ENCODE results near the gene WDR31.
A peak's percentile ranks its signal among the peaks of the same experiment; 100 is the strongest.

The WDR31 gene

DNA sequence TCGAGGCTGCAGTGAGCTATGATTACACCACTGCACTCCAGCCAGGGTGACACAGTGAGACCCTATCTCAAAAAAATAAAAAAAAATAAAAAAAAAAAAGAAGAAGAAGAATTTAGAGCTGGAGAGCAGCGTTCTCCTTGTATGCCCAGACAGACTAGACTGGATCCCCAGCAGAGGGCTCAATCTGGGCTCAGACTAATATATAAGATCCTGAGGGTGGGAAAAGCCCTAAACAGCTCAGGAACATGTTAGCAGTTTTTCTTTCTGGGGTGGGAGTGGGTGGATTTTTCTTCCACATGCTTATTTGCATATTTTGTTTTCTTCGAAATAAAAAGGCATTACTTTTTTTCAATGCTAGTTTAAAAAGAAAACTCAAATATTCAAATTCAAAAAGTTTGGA is 8.4 kb upstream of the WDR31 start:
- H3K4me3 ChIP-seq (replicated peaks in 1 of 2; ENCODE audit: low read depth in 2 of 2, low read length in 2 of 2): no peak overlapping the region
- no peak for TF ChIP-seq CTCF (IDR thresholded peaks at IDR 0.05; ENCODE audit: low read depth, low read length)
- DNase-seq (ENCODE audit: low read depth in 2 of 2): no peak

DNA sequence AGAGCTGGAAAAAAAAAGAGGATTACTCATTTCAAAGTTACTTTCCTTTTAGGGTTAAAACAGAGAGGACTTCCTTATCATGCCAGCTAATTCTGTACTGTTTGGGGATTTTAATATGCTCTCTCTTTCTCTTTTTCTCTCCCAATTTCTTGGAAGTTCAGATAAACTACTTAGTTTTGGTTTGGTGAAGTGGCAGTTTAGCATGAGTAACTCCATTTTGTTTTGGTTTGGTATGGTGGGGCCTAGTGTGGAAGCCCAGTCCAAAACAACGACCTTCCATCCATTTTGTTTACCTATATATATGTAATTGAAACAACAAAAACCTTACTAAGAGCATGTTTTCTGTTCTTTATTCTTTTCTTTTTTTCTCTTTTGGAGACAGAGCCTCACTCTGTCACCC is 5.6 kb upstream of the WDR31 start:
- DNase-seq (ENCODE audit: low read depth in 2 of 2): no peak
- TF ChIP-seq CTCF (IDR thresholded peaks at IDR 0.05; ENCODE audit: low read depth, low read length): no peak
- no peak overlapping the region for H3K4me3 ChIP-seq (replicated peaks in 1 of 2; ENCODE audit: low read depth in 2 of 2, low read length in 2 of 2)

DNA sequence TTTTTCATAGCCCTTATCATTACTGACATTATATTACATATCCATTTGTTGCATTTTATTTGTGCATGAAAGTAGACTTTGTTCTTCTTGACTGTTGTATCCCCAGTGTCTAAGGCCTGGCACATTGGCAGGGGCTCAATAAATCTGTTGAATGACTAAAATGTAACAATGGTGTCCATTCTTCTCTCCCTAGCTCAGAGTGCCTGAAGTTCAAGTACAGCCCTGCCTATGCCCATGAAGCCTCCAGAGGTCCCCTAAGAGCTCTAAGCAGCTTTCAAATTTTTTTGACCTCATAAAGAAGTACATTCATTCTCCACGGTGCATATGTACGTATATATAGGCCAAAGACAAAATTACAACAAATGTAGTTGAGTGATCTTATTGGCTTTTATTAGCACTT is 5.1 kb upstream of the WDR31 start:
- no peak for DNase-seq (ENCODE audit: low read depth in 2 of 2)
- no peak for TF ChIP-seq CTCF (IDR thresholded peaks at IDR 0.05; ENCODE audit: low read depth, low read length)
- H3K4me3 ChIP-seq (replicated peaks in 1 of 2; ENCODE audit: low read depth in 2 of 2, low read length in 2 of 2): no peak overlapping the region

DNA sequence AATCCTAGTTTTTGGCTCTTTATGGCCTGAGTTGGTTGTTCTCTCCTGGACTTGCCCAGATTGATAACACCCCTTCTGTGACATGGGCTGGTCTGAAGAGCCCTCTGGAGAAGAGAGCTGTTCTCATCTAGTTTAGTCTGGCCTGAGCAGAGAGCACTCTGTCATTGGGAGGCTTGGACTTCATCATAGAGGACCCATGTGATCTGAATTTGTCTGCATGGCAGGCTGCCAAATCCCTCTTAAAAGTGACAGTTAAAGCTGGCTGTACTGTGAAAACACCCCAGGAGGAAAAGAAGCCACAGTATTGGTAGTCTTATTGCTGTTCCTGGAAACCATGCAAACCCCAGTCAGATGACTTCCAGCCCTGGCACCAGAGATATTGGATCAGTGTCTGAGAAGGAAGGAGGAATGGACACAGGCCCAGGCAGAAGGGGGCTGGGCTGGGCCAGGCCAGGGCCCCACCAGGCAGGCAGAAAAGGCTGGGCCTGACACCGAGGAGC is 3.7 kb upstream of the WDR31 start:
- no peak for TF ChIP-seq CTCF (IDR thresholded peaks at IDR 0.05; ENCODE audit: low read depth, low read length)
- H3K4me3 ChIP-seq (replicated peaks in 1 of 2; ENCODE audit: low read depth in 2 of 2, low read length in 2 of 2): no peak overlapping the region
- DNase-seq (ENCODE audit: low read depth in 2 of 2): peak; percentile 25 to 94

GRCh38 chr9:113341712-113342410 is 1.8 kb upstream of the WDR31 start:
- no peak overlapping the region for H3K4me3 ChIP-seq (replicated peaks in 1 of 2; ENCODE audit: low read depth in 2 of 2, low read length in 2 of 2)
- no peak for TF ChIP-seq CTCF (IDR thresholded peaks at IDR 0.05; ENCODE audit: low read depth, low read length)
- DNase-seq (ENCODE audit: low read depth in 2 of 2): no peak

DNA sequence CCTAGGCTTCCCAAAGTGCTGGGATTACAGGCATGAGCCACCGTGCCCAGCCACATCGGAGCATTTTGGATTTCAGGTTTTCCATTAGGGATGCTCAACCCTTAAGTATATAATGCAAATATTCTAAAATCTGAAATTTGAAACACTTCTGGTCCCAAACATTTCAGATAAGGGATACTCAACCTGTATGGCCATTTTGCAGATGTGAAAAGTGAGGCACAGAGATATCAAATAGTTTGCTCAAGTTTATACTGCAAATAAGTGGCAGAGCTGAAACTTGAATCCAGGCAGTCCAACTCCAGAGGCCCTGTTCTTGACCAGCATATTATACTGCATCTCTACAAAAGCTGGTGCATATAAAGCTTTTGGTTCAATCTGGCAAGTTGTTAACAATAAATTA is 2.4 kb downstream of the WDR31 start:
- DNase-seq (ENCODE audit: low read depth in 2 of 2): no peak
- no peak for TF ChIP-seq CTCF (IDR thresholded peaks at IDR 0.05; ENCODE audit: low read depth, low read length)
- no peak overlapping the region for H3K4me3 ChIP-seq (replicated peaks in 1 of 2; ENCODE audit: low read depth in 2 of 2, low read length in 2 of 2)

DNA sequence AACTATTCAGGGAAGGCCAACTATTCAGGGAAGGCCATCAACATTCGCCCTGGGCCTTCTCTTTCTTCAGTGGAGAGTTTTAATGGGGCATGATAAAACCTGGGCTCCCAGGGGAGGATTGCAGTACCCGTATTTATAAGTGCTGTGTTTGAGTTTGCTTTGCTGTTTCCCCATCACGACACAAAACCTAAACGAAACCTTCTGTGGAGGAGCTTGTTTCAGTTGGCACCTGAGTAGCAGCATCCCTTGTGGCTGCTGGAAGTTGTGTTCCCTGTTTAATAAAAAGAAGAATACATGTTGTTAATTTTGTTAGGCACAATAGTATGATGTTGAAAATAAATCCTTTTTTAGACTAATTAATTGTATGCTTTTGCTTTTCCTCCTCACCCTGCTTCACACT is 8.3 kb downstream of the WDR31 start:
- no peak for DNase-seq (ENCODE audit: low read depth in 2 of 2)
- no peak for TF ChIP-seq CTCF (IDR thresholded peaks at IDR 0.05; ENCODE audit: low read depth, low read length)
- H3K4me3 ChIP-seq (replicated peaks in 1 of 2; ENCODE audit: low read depth in 2 of 2, low read length in 2 of 2): no peak overlapping the region
